OCI-M2 (cell line): ENCODE results near the gene ACTG2.

Experiments used
- DNase-seq: peaks from one replicate; lab custom pipeline; 2025; ENCODE audit not compliant: unreplicated experiment; lab: John Stamatoyannopoulos, UW

The ACTG2 gene

DNA sequence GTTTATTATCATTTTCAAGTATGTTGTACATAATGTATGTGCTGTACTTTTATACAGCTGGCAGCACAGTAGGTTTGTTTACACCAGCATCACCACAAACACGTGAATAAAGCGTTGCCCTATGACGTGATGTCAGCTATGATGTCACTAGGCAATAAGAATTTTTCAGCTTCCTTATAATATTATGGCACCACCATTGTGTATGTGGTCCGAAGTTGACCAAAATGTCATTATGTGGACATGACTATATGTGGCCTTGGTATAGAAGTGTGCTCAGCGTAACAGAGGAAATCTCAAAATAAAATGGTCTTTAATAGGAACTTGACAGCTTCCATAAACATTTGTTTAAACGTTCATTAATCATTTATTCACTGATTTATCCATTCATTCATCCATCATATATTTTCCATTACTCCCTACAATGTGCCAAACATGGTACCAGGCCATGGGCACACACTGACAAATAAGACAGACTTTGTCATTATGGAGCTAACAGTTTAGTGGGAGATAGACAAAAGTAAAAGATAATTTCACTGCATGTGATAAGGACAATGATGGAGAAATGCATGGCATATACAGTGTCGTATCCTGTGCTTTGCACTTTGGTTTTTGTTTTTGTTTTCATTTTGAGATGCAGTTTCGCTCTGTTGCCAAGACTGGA, 18.9 kb downstream of the ACTG2 start:
- DNase-seq: no peak

DNA sequence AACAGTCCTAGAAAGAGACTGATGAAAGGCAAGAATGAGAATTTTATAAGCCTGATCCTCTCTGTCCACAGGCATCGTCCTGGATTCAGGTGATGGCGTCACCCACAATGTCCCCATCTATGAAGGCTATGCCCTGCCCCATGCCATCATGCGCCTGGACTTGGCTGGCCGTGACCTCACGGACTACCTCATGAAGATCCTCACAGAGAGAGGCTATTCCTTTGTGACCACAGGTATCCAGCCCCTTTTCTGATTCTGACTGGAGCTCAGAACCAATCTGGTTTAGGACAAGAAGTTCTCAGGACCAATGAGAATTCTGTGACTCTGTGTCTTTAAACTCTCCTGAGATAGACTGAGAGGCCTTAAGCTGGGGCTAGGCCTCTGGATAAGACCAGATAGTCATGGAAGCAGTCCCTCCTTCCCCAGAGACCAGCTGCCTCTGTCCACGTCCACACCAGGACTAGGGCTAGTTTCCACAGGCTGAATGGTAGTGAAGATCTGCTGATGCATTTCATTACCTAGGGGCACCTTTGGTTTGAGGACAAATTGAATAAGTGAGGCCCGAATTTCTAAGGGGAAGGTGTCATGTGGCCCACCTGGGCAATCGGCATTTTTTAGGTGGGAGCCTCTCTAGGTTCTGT, 20.7 kb downstream of the ACTG2 start:
- no peak for DNase-seq

GRCh38 chr2:73914667-73915066, 21.9 kb downstream of the ACTG2 start:
- no peak for DNase-seq

- no peak for DNase-seq
Observed at GRCh38 chr2:73915437-73915993, 22.7 kb downstream of the ACTG2 start.

DNA sequence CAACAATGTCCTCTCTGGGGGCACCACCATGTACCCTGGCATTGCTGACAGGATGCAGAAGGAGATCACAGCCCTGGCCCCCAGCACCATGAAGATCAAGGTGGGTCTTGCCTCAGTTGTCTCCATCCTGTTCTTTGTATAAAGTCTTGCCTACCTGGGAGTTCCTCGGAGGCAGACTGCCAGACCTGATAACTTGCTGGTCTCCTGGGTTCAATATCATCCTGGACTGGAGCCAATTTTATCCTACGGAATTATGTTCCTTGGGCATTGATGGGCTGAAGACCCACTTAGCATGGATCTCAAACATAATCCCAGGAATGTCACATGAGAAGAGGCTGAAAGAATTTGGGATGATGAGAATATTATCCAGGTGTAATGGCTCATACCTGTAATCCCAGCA, 23.9 kb downstream of the ACTG2 start:
- DNase-seq: no peak

DNA sequence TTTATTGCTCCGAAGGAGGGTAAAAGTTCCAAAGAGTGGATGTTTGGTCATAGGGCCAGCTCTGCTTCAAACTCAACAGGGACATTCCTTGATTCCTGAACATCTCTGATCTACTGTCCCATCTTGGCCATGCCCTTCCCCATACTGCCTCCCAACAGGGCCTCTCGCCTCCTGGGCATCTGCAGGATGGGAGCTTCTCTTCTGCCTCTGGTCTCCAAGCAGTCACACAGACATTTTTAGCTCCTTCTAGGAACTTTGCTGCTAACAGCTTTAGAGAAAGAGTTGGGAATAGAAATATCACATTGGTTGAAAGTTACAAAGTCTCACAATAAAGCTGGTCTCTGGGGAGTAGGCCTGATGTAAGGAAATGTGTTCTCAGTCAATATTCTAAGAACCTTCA, 24.5 kb downstream of the ACTG2 start:
- no peak for DNase-seq

DNA sequence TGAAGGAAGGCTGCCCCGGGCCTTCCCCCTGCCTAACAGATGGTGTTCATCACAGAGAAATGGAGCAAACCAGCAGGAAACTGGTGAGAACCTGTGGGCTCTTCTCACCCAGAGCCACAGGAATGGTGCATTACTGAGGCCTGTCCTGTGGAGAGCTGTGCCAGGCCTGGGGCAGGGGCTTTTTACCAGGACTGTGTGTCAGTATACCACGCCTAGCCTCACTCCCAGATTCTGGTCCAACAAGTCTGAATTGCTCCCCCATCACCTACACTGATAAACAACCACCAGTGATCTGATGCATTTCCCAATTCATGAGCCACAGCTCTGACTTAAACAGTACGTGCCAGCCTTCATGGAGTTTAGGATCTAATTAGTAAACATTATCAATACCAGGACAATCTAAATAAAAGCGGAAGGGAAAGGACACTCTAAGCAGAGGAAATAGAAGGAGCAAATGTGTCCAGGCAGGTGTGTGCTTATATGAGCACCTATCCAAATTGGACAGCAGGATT, 24.9 kb downstream of the ACTG2 start:
- DNase-seq: no peak

DNA sequence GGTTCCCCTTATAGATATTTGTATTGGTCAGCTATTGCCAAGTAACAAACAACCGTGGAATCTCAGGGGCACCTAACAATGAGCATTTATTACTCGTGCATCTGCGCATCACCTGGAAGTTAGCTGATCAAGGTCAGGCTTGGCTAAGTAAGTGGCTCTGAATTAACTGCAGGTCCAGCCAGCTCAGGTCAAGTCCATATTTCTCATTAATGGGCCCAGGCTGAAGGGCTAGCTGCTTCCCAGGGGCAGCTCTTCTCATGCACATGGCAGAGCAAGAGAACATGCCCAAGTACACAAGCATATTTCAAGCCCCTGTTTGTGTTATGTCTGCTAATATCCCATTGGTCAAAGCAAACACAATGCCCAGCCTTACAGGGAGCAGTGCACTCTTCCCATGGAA, 26.0 kb downstream of the ACTG2 start:
- DNase-seq: no peak

GRCh38 chr2:73919596-73920228, 26.9 kb downstream of the ACTG2 start:
- DNase-seq: no peak

- DNase-seq: no peak
Observed at GRCh38 chr2:73920577-73921545, 28.1 kb downstream of the ACTG2 start.

GRCh38 chr2:73921581-73921980, 28.8 kb downstream of the ACTG2 start:
- DNase-seq: no peak

DNA sequence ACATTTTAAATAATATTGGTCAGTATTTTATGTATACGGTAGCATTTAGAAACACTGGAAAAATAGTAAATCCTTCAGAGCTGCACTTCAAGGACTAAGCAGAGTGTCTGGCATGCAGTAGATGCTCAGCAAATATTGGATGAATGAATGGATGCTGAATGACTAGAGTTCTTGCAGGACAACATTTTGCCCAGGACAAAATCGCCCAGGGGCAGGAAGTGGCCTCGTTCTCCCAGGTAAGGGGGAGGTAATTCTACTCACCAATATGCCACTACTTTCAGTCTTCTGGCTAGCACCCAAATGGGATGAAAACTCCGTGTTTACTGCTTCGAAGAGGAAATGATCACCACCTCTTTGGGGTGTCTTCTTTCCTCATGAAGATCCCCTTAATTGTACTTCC, 29.9 kb downstream of the ACTG2 start:
- DNase-seq: no peak

GRCh38 chr2:73925033-73925704, 32.4 kb downstream of the ACTG2 start:
- DNase-seq: no peak

DNA sequence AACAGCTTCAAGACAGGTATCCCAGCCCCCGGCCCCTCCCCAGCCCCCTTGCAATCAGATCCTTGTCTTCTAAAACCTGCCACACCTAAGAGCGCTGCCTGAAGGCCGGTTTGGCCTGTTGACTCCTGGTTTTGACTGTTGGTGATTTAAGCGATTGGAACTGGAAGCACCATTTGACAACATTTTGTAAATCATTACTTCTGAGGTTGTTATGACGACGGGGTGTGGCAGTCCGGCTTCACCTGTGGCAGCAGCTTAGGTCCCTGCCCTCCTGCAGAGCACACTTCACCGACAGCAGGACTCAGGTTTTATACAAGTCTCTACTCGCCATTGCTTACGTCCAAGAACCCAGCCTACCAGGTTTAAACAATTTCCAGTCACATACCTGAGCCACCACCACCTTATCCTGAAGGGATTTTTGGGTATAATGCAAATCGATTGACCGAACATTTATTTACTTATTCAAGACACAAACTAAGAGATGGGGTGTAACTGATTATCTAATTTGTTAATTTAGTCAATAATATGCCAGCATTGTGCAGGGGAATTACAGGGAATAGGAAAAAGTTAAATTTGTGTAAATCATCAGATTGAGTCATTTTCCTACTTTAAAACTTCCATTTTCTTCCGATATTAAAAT, 33.2 kb downstream of the ACTG2 start:
- DNase-seq: no peak

- DNase-seq: peak; percentile 65
Observed at GRCh38 chr2:73926493-73927327, 33.9 kb downstream of the ACTG2 start, which contains the start of gene DGUOK. TSS of gene DGUOK (plus strand) at chr2:73926880. CDS start at chr2:73926911, 31 bp downstream.

DNA sequence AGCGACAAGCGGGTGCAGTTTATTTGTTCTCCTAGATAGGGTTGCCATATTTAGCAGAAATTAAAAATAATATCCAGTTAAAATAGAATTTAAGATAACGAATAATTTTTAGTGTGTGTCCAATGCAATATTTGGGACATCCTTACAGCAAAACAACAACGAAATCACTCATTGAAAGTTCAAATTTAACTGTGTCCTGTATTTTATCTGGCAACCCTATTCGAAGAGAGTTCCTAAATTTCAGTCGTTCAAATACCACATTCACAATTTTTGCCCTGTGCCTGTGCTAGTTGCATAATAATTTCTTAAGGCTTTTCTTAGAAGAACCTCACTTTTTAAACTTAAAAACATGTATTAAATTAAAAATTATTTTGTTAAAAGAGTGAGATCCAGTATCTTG, 34.5 kb downstream of the ACTG2 start:
- DNase-seq: no peak

DNA sequence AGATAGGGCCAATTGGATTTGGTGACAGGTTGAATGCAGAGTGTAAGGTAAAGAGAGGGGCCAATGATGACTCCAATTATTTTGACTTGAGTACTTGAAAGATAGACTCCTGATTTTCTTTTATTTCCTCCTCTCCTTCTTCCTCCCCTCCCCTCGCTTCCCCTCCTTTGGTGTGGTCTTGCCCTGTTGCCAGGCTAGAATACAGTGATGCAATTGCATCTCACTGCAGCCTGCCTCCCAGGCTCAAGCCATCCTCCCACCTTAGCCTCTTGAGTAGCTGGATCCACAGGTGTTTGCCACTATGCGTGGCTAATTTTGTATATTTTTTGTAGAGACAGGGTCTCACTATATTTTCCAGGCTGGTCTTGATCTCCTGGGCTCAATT, 36.1 kb downstream of the ACTG2 start:
- no peak for DNase-seq

DNA sequence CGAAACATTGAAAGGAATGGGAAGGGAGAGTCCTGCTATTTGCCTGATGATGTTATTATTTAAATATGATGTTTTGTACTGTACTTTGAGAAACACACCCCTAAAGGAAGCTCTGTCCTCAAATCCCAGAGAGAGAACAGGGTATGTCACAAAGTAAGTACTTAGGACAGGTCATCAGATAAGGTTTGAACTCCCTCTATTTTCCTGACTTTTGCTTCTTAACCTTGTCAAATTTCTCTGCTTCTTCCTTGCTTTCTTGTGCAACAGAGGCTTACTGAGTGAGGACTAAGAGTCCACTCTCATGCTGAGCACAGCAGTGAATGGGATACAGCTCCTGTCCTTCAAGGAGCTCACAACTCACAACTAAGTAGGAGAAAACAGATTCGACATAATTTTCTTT, 37.6 kb downstream of the ACTG2 start:
- DNase-seq: no peak
